PFSK-1 (cell line): ENCODE measurements around the gene BCL11B.

Experiments
- REST ChIP-seq, 2 experiments: IDR thresholded peaks; 2 replicates each; pipeline versions ENCODE4 v1.6.1 to v1.8.0; 2011 to 2012; ENCODE audit warnings: low read depth in 2 of 2, low read length in 2 of 2, control low read depth in 1 of 2, inconsistent platforms in 1 of 2, mild to moderate bottlenecking in 1 of 2, moderate library complexity in 1 of 2; ENCODE audit not compliant: insufficient read depth in 1 of 2
- SIN3A ChIP-seq: IDR thresholded peaks from 2 replicates; pipeline ENCODE4 v1.6.1; 2012; ENCODE audit warnings: mild to moderate bottlenecking, low read length, moderate library complexity, borderline replicate concordance; ENCODE audit not compliant: insufficient read depth
- TAF1 ChIP-seq: IDR thresholded peaks from 2 replicates; pipeline ENCODE4 v1.6.1; 2012; ENCODE audit warnings: low read length, control low read depth, borderline replicate concordance; ENCODE audit not compliant: insufficient read depth

GRCh38 chr14:99214701-99215100 lies 57.3 kb downstream of the BCL11B start:
- TF ChIP-seq REST (IDR thresholded peaks at IDR 0.05; ENCODE audit: insufficient read depth in 1 of 2, low read depth in 2 of 2, low read length in 2 of 2), result no peak
- no peak for TF ChIP-seq TAF1
- TF ChIP-seq SIN3A, result no peak
